HG02852 (cell line): ENCODE data around the gene BPI.
"Not testable (repeated sequence)": the region's sequence is repeated elsewhere in the genome, so short reads cannot be mapped to it uniquely, and the experiment has no call there.

Experiments used
- ATAC-seq: cut with Tn5 transposase; IDR thresholded peaks from one replicate; pipeline ENCODE4 v1.9.1; 2021; ENCODE audit warnings: mild to moderate bottlenecking, moderate library complexity; ENCODE audit not compliant: unreplicated experiment

The BPI gene

GRCh38 chr20:38302786-38303185 is 1.2 kb upstream of the BPI start:
- ATAC-seq = no peak

GRCh38 chr20:38304845-38305447 is 990 bp downstream of the BPI start:
- no peak for ATAC-seq

- no peak for ATAC-seq
Measured at GRCh38 chr20:38305541-38305940, 1.6 kb downstream of the BPI start.

- no peak for ATAC-seq
Measured at GRCh38 chr20:38306379-38306778, 2.4 kb downstream of the BPI start.

GRCh38 chr20:38307371-38308046 is 3.6 kb downstream of the BPI start:
- ATAC-seq = no peak

- no peak for ATAC-seq
Measured at GRCh38 chr20:38308047-38308438, 4.1 kb downstream of the BPI start.

- no peak for ATAC-seq
Measured at GRCh38 chr20:38308447-38308846, 4.5 kb downstream of the BPI start.

- ATAC-seq = no peak
Measured at GRCh38 chr20:38311091-38311490, 7.1 kb downstream of the BPI start.

GRCh38 chr20:38311491-38311890 is 7.5 kb downstream of the BPI start:
- no peak for ATAC-seq

GRCh38 chr20:38313676-38314075 is 9.7 kb downstream of the BPI start:
- no peak for ATAC-seq

- ATAC-seq = not testable (repeated sequence)
Measured at GRCh38 chr20:38314350-38314749, 10.4 kb downstream of the BPI start.

- no peak for ATAC-seq
Measured at GRCh38 chr20:38315290-38315966, 11.5 kb downstream of the BPI start.

- no peak for ATAC-seq
Measured at GRCh38 chr20:38316341-38316740, 12.4 kb downstream of the BPI start.

- no peak for ATAC-seq
Measured at GRCh38 chr20:38317422-38317821, 13.5 kb downstream of the BPI start.

GRCh38 chr20:38320221-38320620 is 16.3 kb downstream of the BPI start:
- no peak for ATAC-seq

GRCh38 chr20:38321959-38322598 is 18.1 kb downstream of the BPI start:
- no peak for ATAC-seq

- ATAC-seq = no peak
Measured at GRCh38 chr20:38324159-38324558, 20.2 kb downstream of the BPI start.

GRCh38 chr20:38325167-38325566 is 21.2 kb downstream of the BPI start:
- ATAC-seq = no peak

- no peak for ATAC-seq
Measured at GRCh38 chr20:38325905-38326304, 21.9 kb downstream of the BPI start.

GRCh38 chr20:38326309-38326708 is 22.4 kb downstream of the BPI start:
- ATAC-seq = no peak

GRCh38 chr20:38330638-38331037 is 26.7 kb downstream of the BPI start:
- ATAC-seq = no peak

GRCh38 chr20:38331245-38331644 is 27.3 kb downstream of the BPI start:
- ATAC-seq = no peak
